Activated naive CD8-positive, alpha-beta T cell treated with anti-CD3 and anti-CD28 coated beads for 36 hours (primary cell): ENCODE data around the gene RHCG. TPM values are rescaled to one million over a fixed set of nuclear protein-coding genes. Genes with fewer than 3 reads are reported as not detected.
A peak's percentile ranks its signal among the peaks of the same experiment; 100 is the strongest.

Source experiments
- DNase-seq: peaks from one replicate; pipeline ENCODE4 v3.0.0; 2021
- H3K27ac Mint-ChIP-seq: one replicate; pipeline ENCODE4 v1.8.0; 2022; ENCODE audit warnings: mild to moderate bottlenecking, moderate library complexity, mixed read lengths
- H3K27me3 Mint-ChIP-seq: one replicate; pipeline ENCODE4 v1.8.0; 2022; ENCODE audit warnings: mild to moderate bottlenecking, mixed read lengths
- H3K36me3 Mint-ChIP-seq: one replicate; pipeline ENCODE4 v1.8.0; 2021; ENCODE audit warnings: mild to moderate bottlenecking, mixed read lengths
- H3K4me1 Mint-ChIP-seq: one replicate; pipeline ENCODE4 v1.8.0; 2021; ENCODE audit warnings: mixed read lengths
- H3K4me3 Mint-ChIP-seq: one replicate; pipeline ENCODE4 v1.8.0; 2022; ENCODE audit warnings: mild to moderate bottlenecking, moderate library complexity, mixed read lengths
- H3K9me3 Mint-ChIP-seq: one replicate; pipeline ENCODE4 v1.8.0; 2022; ENCODE audit warnings: mixed read lengths
- total RNA-seq, 2 experiments: library from RNA; stranded (reverse); gene quantifications; one replicate each; pipeline ENCODE4 v1.2.3, GENCODE V29; 2021

RHCG gene
- total RNA-seq, 2 experiments from 2014 or later, result not detected

- no peak for DNase-seq
- Mint-ChIP-seq H3K27me3 (peaks cover 24% of the 10 kb centered on the region), H3K36me3 (no peaks in the 10 kb centered on the region), H3K4me3 (no peak overlapping the region), H3K27ac (no peak overlapping the region), H3K4me1 (no peaks in the 10 kb centered on the region), H3K9me3 (no peaks in the 10 kb centered on the region)
Observed at GRCh38 chr15:89514596-89515406, 18.4 kb upstream of the RHCG start.

DNA sequence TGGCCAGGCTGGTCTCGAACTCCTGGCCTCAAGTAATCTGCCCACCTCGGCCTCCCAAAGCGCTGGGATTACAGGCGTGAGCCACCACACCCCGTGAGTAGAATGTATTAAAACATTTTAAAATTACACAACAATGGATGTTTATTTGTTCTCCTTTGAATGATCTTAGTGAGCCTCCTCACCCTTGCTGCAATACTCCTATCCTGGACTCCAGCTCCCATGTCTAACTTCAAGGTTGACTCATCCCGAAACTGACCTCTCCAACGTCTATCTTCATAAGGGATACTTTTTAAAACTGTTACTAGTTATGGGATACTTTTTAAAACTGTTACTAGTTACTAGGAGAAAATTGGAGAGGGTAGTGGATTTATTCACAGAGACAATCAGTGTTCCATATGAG, 17.8 kb upstream of the RHCG start:
- Mint-ChIP-seq H3K36me3 (no peaks in the 10 kb centered on the region), H3K9me3 (no peaks in the 10 kb centered on the region), H3K4me3 (no peak overlapping the region), H3K27me3 (peaks cover 24% of the 10 kb centered on the region), H3K27ac (no peak overlapping the region), H3K4me1 (no peaks in the 10 kb centered on the region)
- no peak for DNase-seq

DNA sequence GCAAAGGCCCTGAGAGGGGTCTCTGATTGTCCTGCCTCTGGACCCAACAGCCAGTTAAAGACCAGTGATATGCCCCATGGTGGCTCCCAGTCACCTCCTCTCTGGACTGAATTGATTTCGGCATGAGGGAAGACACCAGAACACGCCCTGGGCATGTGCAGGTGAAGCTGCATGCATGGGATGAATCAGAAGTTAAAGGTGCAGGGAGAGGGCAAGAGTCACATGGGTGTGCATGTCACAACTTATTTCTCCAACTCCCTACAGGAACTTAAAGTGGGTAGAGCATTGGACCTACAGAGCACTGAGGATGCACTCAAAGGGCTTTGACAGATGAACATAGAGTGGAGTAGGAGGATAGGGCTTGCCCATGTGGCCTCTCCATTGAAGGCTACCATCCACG, 16.9 kb upstream of the RHCG start:
- Mint-ChIP-seq H3K36me3 (no peaks in the 10 kb centered on the region), H3K27me3 (peaks cover 24% of the 10 kb centered on the region), H3K9me3 (no peaks in the 10 kb centered on the region), H3K4me3 (no peak overlapping the region), H3K27ac (no peak overlapping the region), H3K4me1 (no peaks in the 10 kb centered on the region)
- DNase-seq, result no peak

DNA sequence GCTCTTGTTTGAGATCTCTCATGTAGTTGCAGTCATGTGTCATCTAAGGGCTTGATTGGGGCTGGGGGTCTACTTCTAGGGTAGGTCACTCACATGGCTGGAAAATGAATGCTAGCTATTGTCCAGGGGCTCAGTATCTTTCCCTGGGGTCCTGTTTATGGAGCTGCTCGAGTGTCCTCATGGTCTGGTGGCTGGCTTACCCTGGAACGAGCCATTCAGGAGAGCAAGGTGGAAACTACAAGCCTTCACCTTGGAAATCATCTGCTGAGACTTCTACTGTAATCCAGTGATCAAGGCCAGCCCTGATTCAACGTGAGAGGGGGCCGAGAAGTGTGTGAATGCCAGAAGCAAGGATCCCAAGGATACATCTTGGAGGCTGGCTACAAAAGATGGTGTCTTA, 16.2 kb upstream of the RHCG start:
- H3K9me3 Mint-ChIP-seq, result no peaks in the 10 kb centered on the region
- H3K27ac Mint-ChIP-seq, result no peak overlapping the region
- no peaks in the 10 kb centered on the region for H3K4me1 Mint-ChIP-seq
- peaks cover 24% of the 10 kb centered on the region for H3K27me3 Mint-ChIP-seq
- DNase-seq, result no peak
- H3K4me3 Mint-ChIP-seq, result no peak overlapping the region
- H3K36me3 Mint-ChIP-seq, result no peaks in the 10 kb centered on the region

GRCh38 chr15:89506026-89506686, 9.8 kb upstream of the RHCG start:
- Mint-ChIP-seq H3K27me3 (peaks cover 16% of the 10 kb centered on the region), H3K4me1 (no peaks in the 10 kb centered on the region), H3K9me3 (no peaks in the 10 kb centered on the region), H3K36me3 (no peaks in the 10 kb centered on the region), H3K27ac (no peak overlapping the region), H3K4me3 (no peak overlapping the region)
- DNase-seq, result no peak

DNA sequence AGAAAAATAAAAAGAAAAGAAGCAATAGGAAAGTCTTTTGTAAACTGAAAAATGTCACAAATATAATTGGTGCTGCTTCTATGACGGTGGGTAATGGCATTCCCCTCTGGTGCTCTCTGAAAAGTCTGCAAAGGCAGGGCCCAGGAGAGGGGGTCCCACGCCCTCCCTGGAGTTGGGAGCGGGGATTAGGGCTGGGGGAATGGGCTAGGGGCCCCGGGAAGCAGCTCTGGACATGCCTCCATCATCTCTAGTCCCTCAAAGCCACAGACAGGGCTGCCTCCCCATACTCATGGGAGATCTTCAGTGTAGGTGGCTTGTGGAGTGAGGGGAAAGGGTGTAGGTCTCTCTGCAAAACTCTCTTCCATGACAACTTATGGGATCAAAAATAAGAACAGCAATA, 7.8 kb upstream of the RHCG start:
- H3K4me1 Mint-ChIP-seq, result no peaks in the 10 kb centered on the region
- no peaks in the 10 kb centered on the region for H3K36me3 Mint-ChIP-seq
- H3K9me3 Mint-ChIP-seq, result no peaks in the 10 kb centered on the region
- H3K27ac Mint-ChIP-seq, result no peak overlapping the region
- no peak overlapping the region for H3K4me3 Mint-ChIP-seq
- H3K27me3 Mint-ChIP-seq, result peaks cover 25% of the 10 kb centered on the region
- no peak for DNase-seq

GRCh38 chr15:89502867-89503595, 6.6 kb upstream of the RHCG start:
- no peak overlapping the region for H3K27ac Mint-ChIP-seq
- H3K27me3 Mint-ChIP-seq, result peaks cover 37% of the 10 kb centered on the region
- H3K4me3 Mint-ChIP-seq, result no peak overlapping the region
- no peaks in the 10 kb centered on the region for H3K36me3 Mint-ChIP-seq
- no peaks in the 10 kb centered on the region for H3K4me1 Mint-ChIP-seq
- H3K9me3 Mint-ChIP-seq, result no peaks in the 10 kb centered on the region
- DNase-seq, result no peak

DNA sequence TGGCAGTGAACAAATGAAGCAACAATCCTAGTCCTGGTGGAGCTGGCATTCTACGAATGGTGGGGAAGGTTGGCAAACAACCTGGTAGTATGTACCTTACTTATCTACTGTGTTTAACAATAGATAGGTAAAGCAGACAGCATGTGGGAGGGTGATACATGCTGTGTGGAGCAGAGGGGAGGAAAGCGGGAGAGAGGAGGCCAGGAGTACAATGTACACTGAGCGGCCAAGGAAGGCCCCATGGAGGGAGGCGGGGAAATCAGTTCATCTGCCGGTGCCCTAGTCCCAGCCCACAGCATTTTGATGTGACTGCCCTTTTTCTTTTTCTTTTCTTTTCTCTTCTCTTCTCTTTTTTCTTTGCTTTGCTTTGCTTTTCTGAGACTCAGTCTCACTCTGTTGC, 5.3 kb upstream of the RHCG start:
- Mint-ChIP-seq H3K4me3 (no peak overlapping the region), H3K27me3 (peaks cover 49% of the 10 kb centered on the region), H3K9me3 (no peaks in the 10 kb centered on the region), H3K36me3 (no peaks in the 10 kb centered on the region), H3K4me1 (no peaks in the 10 kb centered on the region), H3K27ac (no peak overlapping the region)
- DNase-seq, result no peak

DNA sequence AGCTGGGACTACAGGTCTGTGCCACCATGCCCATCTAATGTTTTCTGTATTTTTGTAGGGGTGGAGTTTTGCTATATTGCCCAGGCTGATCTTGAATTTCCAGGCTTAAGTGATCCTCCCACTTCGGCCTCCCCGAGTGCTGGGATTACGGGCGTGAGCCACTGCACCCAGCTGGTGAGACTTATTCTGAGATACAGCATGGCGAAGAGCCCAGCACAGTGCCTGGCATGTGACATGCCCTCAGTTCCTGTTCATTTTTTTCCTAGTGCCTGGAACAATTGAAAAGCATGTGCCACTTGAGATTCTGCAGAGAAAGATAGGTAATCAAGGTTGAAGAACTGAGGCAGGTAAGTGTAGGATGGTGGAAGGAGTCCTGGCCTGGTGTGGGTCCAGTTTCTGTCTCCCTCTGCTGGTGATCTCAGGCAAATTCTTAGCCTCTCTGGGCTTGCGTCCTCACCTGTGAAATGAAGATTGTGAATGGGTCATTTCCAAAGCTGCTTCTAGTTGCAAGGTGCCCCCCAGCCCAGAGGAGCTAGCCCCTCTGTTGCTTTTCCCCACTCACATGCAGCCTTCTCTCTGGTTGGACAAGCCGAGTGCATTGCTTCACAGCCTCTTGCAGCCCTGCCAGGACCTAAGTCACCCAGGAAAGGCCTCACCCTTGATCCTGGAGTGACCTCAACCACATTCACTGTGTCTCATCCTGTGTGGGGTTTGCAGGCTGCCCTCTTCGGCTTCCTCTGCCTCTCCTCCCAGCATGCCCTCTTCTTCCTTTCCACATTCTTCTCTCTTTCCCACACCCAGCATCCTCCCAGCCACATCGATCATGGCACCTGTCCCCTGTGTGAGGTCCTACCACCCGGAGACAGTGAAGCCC, 4.3 kb upstream of the RHCG start:
- no peak overlapping the region for H3K27ac Mint-ChIP-seq
- H3K4me3 Mint-ChIP-seq, result no peak overlapping the region
- DNase-seq, result no peak
- peaks cover 59% of the 10 kb centered on the region for H3K27me3 Mint-ChIP-seq
- no peaks in the 10 kb centered on the region for H3K36me3 Mint-ChIP-seq
- H3K4me1 Mint-ChIP-seq, result no peaks in the 10 kb centered on the region
- H3K9me3 Mint-ChIP-seq, result no peaks in the 10 kb centered on the region

DNA sequence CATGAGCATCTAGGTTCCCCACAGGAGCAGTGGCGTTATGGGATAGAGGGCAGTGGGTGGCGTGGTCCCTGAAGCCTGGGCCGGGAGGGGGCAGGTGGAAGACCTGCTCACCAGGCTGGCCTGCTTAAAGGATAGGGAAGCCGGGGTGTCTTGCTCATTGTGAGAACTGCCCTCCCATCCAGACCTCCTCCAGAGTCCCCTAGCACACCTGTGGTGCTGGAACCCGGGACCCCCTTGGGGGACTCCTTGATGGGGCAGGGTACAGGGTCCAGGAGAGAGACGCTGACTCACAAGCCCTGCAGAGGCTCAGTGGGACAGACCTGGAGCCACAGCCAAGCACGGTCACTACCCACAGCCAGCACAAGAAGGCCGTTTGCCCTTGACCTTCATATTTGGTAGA, 2.8 kb upstream of the RHCG start:
- H3K27me3 Mint-ChIP-seq, result peaks cover 71% of the 10 kb centered on the region
- H3K27ac Mint-ChIP-seq, result no peak overlapping the region
- DNase-seq, result no peak
- H3K36me3 Mint-ChIP-seq, result no peaks in the 10 kb centered on the region
- peaks cover 2% of the 10 kb centered on the region for H3K4me1 Mint-ChIP-seq
- no peaks in the 10 kb centered on the region for H3K9me3 Mint-ChIP-seq
- no peak overlapping the region for H3K4me3 Mint-ChIP-seq

DNA sequence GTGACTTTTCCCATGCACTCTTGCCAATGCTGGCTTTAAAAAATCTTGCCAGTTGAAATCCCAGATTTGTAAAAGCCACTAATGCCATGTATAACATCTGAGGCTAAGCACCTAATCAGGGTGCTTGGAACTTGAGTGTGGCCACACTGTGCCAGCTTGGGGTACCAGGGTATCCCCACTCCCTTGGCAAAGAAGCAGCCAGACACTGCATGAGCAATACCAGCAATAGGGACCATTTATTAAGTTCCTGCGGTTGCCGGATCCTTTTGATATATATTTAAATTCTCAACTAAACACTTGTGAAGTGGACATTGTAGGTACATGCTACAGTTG, 2.2 kb upstream of the RHCG start:
- no peak for DNase-seq
- peaks cover 77% of the 10 kb centered on the region for H3K27me3 Mint-ChIP-seq
- no peaks in the 10 kb centered on the region for H3K9me3 Mint-ChIP-seq
- H3K27ac Mint-ChIP-seq, result no peak overlapping the region
- H3K36me3 Mint-ChIP-seq, result no peaks in the 10 kb centered on the region
- H3K4me1 Mint-ChIP-seq, result peaks cover 2% of the 10 kb centered on the region
- H3K4me3 Mint-ChIP-seq, result no peak overlapping the region

- Mint-ChIP-seq H3K27me3 (peaks cover 83% of the 10 kb centered on the region), H3K4me3 (no peak overlapping the region), H3K36me3 (no peaks in the 10 kb centered on the region), H3K4me1 (peaks cover 2% of the 10 kb centered on the region), H3K9me3 (no peaks in the 10 kb centered on the region), H3K27ac (no peak overlapping the region)
- DNase-seq, result no peak
Observed at GRCh38 chr15:89497231-89497630, 848 bp upstream of the RHCG start.

DNA sequence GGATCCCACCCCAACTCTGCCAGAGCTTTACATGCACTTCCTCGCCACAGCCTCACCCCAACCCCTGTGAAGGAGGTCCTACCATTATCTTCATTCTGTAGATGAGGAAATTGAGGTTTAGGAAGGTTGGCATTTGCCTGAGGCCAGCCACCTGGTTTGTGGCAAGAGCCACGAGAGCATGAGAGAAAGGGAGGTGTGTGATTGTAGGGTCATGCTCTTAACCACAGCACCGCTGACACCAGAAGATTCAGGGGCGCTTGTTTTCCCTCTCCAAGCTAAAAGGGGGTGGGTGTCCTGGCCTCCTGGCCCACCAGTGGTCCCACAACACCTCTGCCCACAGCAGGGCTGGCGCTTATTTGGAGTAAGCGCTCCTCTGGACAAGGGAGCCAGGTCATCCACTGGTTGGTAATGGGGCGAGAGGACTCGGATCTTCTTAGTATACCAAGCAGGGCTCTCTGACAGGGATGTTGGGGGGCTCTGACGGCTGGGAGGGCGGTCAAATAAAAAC, 691 bp downstream of the RHCG start:
- no peaks in the 10 kb centered on the region for H3K36me3 Mint-ChIP-seq
- no peak overlapping the region for H3K27ac Mint-ChIP-seq
- no peak overlapping the region for H3K4me3 Mint-ChIP-seq
- H3K4me1 Mint-ChIP-seq, result peaks cover 2% of the 10 kb centered on the region
- no peak for DNase-seq
- no peaks in the 10 kb centered on the region for H3K9me3 Mint-ChIP-seq
- peaks cover 79% of the 10 kb centered on the region for H3K27me3 Mint-ChIP-seq

DNA sequence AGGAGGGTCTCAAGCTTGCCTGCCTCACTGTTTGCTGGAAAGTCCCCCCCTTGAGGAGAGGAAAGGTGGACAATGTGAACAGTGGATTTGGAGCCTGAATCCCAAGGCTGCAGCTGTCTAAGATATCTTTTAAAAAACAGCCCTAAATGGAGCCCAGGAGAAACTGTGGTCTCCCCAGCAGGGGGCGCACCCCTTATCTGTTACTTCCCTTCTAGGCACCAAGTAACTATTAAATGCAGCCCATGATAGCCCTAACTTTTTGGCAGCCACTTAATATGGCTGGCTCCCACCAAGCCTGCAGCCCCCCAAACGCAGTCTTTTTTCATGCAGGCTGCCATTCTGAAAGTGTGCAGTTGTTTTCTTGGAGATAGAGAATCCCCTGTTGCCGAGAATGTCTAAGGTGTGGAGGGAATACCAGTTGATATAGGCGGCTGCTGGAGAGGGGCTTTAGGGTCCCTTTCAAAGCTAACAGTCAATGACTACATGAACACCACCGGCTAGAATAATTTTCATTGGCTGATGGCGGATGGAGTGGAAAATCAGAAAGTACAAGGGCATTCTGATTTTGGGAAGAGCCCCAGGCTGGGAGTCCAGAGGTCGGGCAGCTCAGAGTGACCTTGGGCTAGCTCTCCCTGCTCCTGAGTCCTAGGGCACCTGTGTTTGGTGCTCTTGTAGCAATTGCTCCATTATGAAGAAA, 1.3 kb downstream of the RHCG start:
- H3K9me3 Mint-ChIP-seq, result no peaks in the 10 kb centered on the region
- no peak overlapping the region for H3K27ac Mint-ChIP-seq
- H3K27me3 Mint-ChIP-seq, result peaks cover 79% of the 10 kb centered on the region
- peaks cover 2% of the 10 kb centered on the region for H3K4me1 Mint-ChIP-seq
- H3K36me3 Mint-ChIP-seq, result no peaks in the 10 kb centered on the region
- H3K4me3 Mint-ChIP-seq, result no peak overlapping the region
- peak; percentile 18 for DNase-seq
